Hepatocyte (in vitro differentiated cells): ENCODE measurements around the gene EXOC1. TPM values are rescaled to one million over a fixed set of nuclear protein-coding genes. Genes with fewer than 3 reads are reported as not detected.

Source experiments
- DNase-seq: peaks from one replicate; pipeline ENCODE4 v3.0.0-alpha.2; 2016; ENCODE audit warnings: low spot score
- H2AFZ ChIP-seq: fragments of 200-600 bp; sonication (generic); 2 replicates; pipeline ENCODE4 v1.6.0; 2016; ENCODE audit warnings: antibody characterized with exemption, mild to moderate bottlenecking
- H3K27ac ChIP-seq: fragments of 200-600 bp; sonication (generic); 2 replicates; pipeline ENCODE4 v1.5.1; 2016; ENCODE audit warnings: mild to moderate bottlenecking
- H3K27me3 ChIP-seq: fragments of 200-600 bp; sonication (generic); 2 replicates; pipeline ENCODE4 v1.6.1; 2016
- H3K36me3 ChIP-seq: fragments of 200-600 bp; sonication (generic); replicated peaks from 2 replicates; pipeline ENCODE4 v1.5.1; 2016; ENCODE audit warnings: low read depth; ENCODE audit not compliant: insufficient read depth
- H3K4me1 ChIP-seq: fragments of 200-600 bp; sonication (generic); 2 replicates; pipeline ENCODE4 v1.5.1; 2016; ENCODE audit warnings: mild to moderate bottlenecking, moderate library complexity; ENCODE audit not compliant: insufficient read depth
- H3K4me2 ChIP-seq: fragments of 200-600 bp; sonication (generic); 2 replicates; pipeline ENCODE4 v1.6.0; 2016
- H3K4me3 ChIP-seq: fragments of 200-600 bp; sonication (generic); 2 replicates; pipeline ENCODE4 v1.5.1; 2016; ENCODE audit warnings: mild to moderate bottlenecking
- H3K79me2 ChIP-seq: fragments of 200-600 bp; sonication (generic); 2 replicates; pipeline ENCODE4 v1.6.0; 2017; ENCODE audit warnings: mild to moderate bottlenecking
- H3K9me2 ChIP-seq: fragments of 200-600 bp; sonication (generic); replicated peaks from 2 replicates; pipeline ENCODE4 v1.6.0; 2017; ENCODE audit warnings: mild to moderate bottlenecking; ENCODE audit not compliant: insufficient read depth
- H3K9me3 ChIP-seq: fragments of 200-600 bp; sonication (generic); 2 replicates; pipeline ENCODE4 v1.5.1; 2016; ENCODE audit warnings: low read depth, mild to moderate bottlenecking
- H4K20me1 ChIP-seq: fragments of 200-600 bp; sonication (generic); 2 replicates; pipeline ENCODE4 v1.6.0; 2016; ENCODE audit warnings: mild to moderate bottlenecking; ENCODE audit not compliant: insufficient read depth, poor library complexity, severe bottlenecking
- EZH2 ChIP-seq: fragments of 200-600 bp; sonication (generic); IDR thresholded peaks from 2 replicates; pipeline ENCODE4 v1.6.1; 2016; ENCODE audit warnings: antibody characterized with exemption, mild to moderate bottlenecking, borderline replicate concordance
- EZH2phosphoT487 ChIP-seq: fragments of 200-600 bp; sonication (generic); IDR thresholded peaks from one replicate; pipeline ENCODE4 v1.6.1; 2018; ENCODE audit warnings: antibody characterized with exemption, mild to moderate bottlenecking, low read depth, moderate library complexity; ENCODE audit not compliant: unreplicated experiment, severe bottlenecking
- WGBS: methylation state at CpG from one replicate; pipeline ENCODE4 v1.1.6; 2016; ENCODE audit warnings: low lambda C conversion rate; ENCODE audit errors: missing lambda C conversion rate; 5-methylcytosine and 5-hydroxymethylcytosine counted together
- polyA plus RNA-seq: library from polyadenylated mRNA; unstranded; fragments of >200 nt; fragmentation: Nextera tagmentation; extraction: Ambion mirVana; gene quantifications from 2 replicates; pipeline ENCODE4 v1.2.1, GENCODE V29; 2016
- total RNA-seq: library from RNA; depleted of rRNA; stranded (reverse); fragments of >200 nt; gene quantifications from 2 replicates; pipeline ENCODE4 v1.2.3, GENCODE V29; 2014
- TF ChIP-seq, protein P1 (sequence below): fragments of 200-600 bp; sonication (generic); IDR thresholded peaks from 2 replicates; pipeline ENCODE4 v1.5.1; 2016; ENCODE audit warnings: antibody characterized with exemption, mild to moderate bottlenecking; ENCODE audit not compliant: poor library complexity

Gene EXOC1
- total and polyA plus RNA-seq, 2 experiments from 2014 or later: 15.7 to 31.4 TPM

DNA sequence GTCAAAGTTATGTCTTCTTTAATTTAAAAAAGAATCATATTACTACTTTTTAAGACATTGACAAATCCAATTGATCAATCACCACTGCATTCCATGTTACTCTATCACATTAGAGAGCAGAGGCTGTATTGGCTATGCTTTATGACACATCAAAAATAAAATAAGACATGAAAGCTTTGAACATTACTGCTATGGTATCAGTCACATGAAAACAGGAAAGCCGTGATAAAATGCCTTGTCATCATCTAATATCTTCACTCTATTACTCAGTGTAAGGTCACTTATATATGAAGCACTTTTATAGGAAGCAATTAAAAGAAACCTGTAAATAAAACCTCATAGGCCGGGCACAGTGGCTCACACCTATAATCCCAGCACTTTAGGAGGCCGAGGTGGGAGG, 67.6 kb downstream of the EXOC1 start:
- no peaks in the 10 kb centered on the region for H3K9me3 ChIP-seq
- H3K4me3 ChIP-seq: no peak overlapping the region
- TF ChIP-seq, protein P1, sequence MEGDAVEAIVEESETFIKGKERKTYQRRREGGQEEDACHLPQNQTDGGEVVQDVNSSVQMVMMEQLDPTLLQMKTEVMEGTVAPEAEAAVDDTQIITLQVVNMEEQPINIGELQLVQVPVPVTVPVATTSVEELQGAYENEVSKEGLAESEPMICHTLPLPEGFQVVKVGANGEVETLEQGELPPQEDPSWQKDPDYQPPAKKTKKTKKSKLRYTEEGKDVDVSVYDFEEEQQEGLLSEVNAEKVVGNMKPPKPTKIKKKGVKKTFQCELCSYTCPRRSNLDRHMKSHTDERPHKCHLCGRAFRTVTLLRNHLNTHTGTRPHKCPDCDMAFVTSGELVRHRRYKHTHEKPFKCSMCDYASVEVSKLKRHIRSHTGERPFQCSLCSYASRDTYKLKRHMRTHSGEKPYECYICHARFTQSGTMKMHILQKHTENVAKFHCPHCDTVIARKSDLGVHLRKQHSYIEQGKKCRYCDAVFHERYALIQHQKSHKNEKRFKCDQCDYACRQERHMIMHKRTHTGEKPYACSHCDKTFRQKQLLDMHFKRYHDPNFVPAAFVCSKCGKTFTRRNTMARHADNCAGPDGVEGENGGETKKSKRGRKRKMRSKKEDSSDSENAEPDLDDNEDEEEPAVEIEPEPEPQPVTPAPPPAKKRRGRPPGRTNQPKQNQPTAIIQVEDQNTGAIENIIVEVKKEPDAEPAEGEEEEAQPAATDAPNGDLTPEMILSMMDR: no peak
- TF ChIP-seq EZH2 (no peak), EZH2phosphoT487 (no peak)
- no peaks in the 10 kb centered on the region for H3K9me2 ChIP-seq
- no peaks in the 10 kb centered on the region for H3K79me2 ChIP-seq
- H3K4me1 ChIP-seq: no peaks in the 10 kb centered on the region
- no peak overlapping the region for H3K27ac ChIP-seq
- 84% methylated on average over 3 of the region's 3 CpGs for WGBS
- H3K4me2 ChIP-seq: no peak overlapping the region
- H4K20me1 ChIP-seq: no peaks in the 10 kb centered on the region
- H2AFZ ChIP-seq: no peak overlapping the region
- H3K27me3 ChIP-seq: no peaks in the 10 kb centered on the region
- no peak for DNase-seq
- H3K36me3 ChIP-seq: no peaks in the 10 kb centered on the region

DNA sequence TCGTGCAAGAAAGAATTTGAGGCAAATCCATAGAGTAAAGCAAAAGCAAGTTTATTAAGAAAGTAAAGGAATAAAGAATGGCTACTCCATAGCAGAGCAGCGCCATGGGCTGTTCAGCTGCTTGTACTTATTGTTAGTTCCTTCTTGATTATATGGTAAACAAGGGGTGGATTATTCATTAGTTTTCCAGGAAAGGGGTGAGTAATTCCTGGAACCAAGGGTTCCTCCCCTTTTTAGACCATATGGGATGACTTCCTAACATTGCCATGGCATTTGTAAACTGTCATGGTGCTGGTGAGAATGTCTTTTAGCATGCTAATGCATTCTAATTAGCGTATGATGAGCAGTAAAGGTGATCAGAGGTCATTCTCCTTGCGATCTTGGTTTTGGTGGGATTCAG, 71.8 kb downstream of the EXOC1 start:
- H3K4me3 ChIP-seq: no peak overlapping the region
- H3K9me3 ChIP-seq: no peaks in the 10 kb centered on the region
- TF ChIP-seq, protein P1: no peak
- no peak for TF ChIP-seq EZH2phosphoT487
- no peak for TF ChIP-seq EZH2
- H3K4me1 ChIP-seq: no peaks in the 10 kb centered on the region
- no peak overlapping the region for H3K27ac ChIP-seq
- H2AFZ ChIP-seq: no peak overlapping the region
- 86% methylated on average over 4 of the region's 4 CpGs for WGBS
- no peaks in the 10 kb centered on the region for H3K9me2 ChIP-seq
- H3K27me3 ChIP-seq: no peaks in the 10 kb centered on the region
- no peak for DNase-seq
- H4K20me1 ChIP-seq: no peaks in the 10 kb centered on the region
- H3K36me3 ChIP-seq: no peaks in the 10 kb centered on the region
- H3K79me2 ChIP-seq: no peaks in the 10 kb centered on the region
- H3K4me2 ChIP-seq: no peak overlapping the region

DNA sequence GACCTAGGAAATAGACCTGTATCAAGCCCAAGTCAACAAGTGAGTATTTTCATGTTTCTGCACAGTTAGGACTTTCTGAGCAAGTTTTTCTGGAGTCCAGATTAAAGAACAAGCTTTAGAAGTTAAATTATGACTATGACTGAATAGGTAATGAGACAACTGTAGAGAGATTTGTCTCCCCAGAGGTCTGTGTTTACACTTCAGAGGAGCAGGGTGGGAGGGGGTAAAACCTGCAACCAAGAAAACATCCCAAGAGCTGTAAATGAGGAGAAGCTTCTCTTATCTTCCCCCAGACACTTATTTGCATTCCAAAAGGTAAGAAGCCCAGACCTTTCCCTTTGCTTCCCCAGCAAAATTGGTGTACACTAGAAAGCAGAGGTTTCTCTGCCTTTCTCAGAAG, 73.2 kb downstream of the EXOC1 start:
- H3K27me3 ChIP-seq: no peaks in the 10 kb centered on the region
- no peaks in the 10 kb centered on the region for H3K9me3 ChIP-seq
- TF ChIP-seq, protein P1: no peak
- H3K79me2 ChIP-seq: no peaks in the 10 kb centered on the region
- H3K36me3 ChIP-seq: no peaks in the 10 kb centered on the region
- DNase-seq: no peak
- no peak overlapping the region for H3K27ac ChIP-seq
- H4K20me1 ChIP-seq: no peaks in the 10 kb centered on the region
- H3K9me2 ChIP-seq: no peaks in the 10 kb centered on the region
- H3K4me3 ChIP-seq: no peak overlapping the region
- no peak overlapping the region for H3K4me2 ChIP-seq
- peak overlapping the region; percentile 1 for H2AFZ ChIP-seq
- H3K4me1 ChIP-seq: no peaks in the 10 kb centered on the region

DNA sequence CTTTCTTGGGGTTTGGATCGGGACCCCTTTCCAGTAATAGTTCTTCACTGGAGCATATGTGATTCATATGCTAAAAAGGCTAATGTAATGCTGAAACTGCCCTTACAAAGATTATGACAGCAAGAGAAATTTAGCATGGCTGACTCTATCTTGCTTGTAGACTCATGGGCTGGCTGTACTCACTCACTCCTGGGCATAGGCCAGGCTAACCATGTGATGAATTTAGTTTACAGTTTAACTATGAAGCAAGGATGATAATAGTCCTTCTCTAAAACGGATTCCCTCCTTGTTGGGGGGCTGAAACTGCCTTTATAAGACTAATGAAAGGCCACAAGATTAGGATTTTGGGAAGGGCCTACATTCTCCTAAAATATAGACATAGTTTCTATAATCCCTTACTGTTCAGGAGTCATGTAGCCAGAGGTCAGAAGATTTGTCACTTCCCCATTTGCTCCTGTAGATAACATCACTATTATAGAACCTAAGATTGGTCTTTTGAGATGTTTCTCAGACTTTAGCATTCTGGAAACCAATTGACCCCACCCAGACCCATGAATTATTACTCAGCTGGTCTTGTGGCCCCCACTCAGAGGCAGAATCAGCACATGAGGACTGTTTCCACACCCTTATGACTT, 74.5 kb downstream of the EXOC1 start:
- Histone ChIP-seq H4K20me1 (no peaks in the 10 kb centered on the region), H3K79me2 (no peaks in the 10 kb centered on the region), H3K27ac (no peak overlapping the region), H3K4me2 (no peak overlapping the region), H3K4me3 (no peak overlapping the region), H3K27me3 (no peaks in the 10 kb centered on the region), H3K36me3 (no peaks in the 10 kb centered on the region), H2AFZ (no peak overlapping the region), H3K4me1 (no peaks in the 10 kb centered on the region), H3K9me2 (no peaks in the 10 kb centered on the region), H3K9me3 (no peaks in the 10 kb centered on the region)
- WGBS: 97% methylated on average over 2 of the region's 2 CpGs
- no peak for TF ChIP-seq EZH2
- TF ChIP-seq, protein P1: no peak
- TF ChIP-seq EZH2phosphoT487: no peak
- DNase-seq: no peak
